ENCODE data around the gene CYP19A1.

Gene CYP19A1

GRCh38 chr15:51267051-51267702 is 71.2 kb downstream of the CYP19A1 start:
- DNase-seq (ENCODE audit: extremely low read depth, insufficient read length), result no peak
- Histone ChIP-seq H3K4me3 (replicated peaks; ENCODE audit: low read depth, low read length) (no peak overlapping the region), H3K36me3 (ENCODE audit: control insufficient read depth, insufficient read depth, low read length) (no peaks in the 10 kb centered on the region), H3K27me3 (replicated peaks; ENCODE audit: control insufficient read depth, insufficient read depth, low read length) (peaks cover 7% of the 10 kb centered on the region)
- TF ChIP-seq CTCF (IDR thresholded peaks at IDR 0.05; ENCODE audit: insufficient read depth, low read length, poor library complexity, severe bottlenecking), result no peak

GRCh38 chr15:51266656-51267050 is 71.7 kb downstream of the CYP19A1 start:
- Histone ChIP-seq H3K27me3 (replicated peaks; ENCODE audit: control insufficient read depth, insufficient read depth, low read length) (peaks cover 7% of the 10 kb centered on the region), H3K4me3 (replicated peaks; ENCODE audit: low read depth, low read length) (no peak overlapping the region), H3K36me3 (ENCODE audit: control insufficient read depth, insufficient read depth, low read length) (no peaks in the 10 kb centered on the region)
- DNase-seq (ENCODE audit: extremely low read depth, insufficient read length), result no peak
- TF ChIP-seq CTCF (IDR thresholded peaks at IDR 0.05; ENCODE audit: insufficient read depth, low read length, poor library complexity, severe bottlenecking), result no peak

GRCh38 chr15:51265037-51265555 is 73.3 kb downstream of the CYP19A1 start:
- no peaks in the 10 kb centered on the region for H3K36me3 ChIP-seq (ENCODE audit: control insufficient read depth, insufficient read depth, low read length)
- peaks cover 7% of the 10 kb centered on the region for H3K27me3 ChIP-seq (replicated peaks; ENCODE audit: control insufficient read depth, insufficient read depth, low read length)
- DNase-seq (ENCODE audit: extremely low read depth, insufficient read length), result no peak
- no peak overlapping the region for H3K4me3 ChIP-seq (replicated peaks; ENCODE audit: low read depth, low read length)
- no peak for TF ChIP-seq CTCF (IDR thresholded peaks at IDR 0.05; ENCODE audit: insufficient read depth, low read length, poor library complexity, severe bottlenecking)

GRCh38 chr15:51263726-51264125 is 74.7 kb downstream of the CYP19A1 start:
- Histone ChIP-seq H3K4me3 (replicated peaks; ENCODE audit: low read depth, low read length) (no peak overlapping the region), H3K36me3 (ENCODE audit: control insufficient read depth, insufficient read depth, low read length) (no peaks in the 10 kb centered on the region), H3K27me3 (replicated peaks; ENCODE audit: control insufficient read depth, insufficient read depth, low read length) (peaks cover 7% of the 10 kb centered on the region)
- no peak for TF ChIP-seq CTCF (IDR thresholded peaks at IDR 0.05; ENCODE audit: insufficient read depth, low read length, poor library complexity, severe bottlenecking)
- DNase-seq (ENCODE audit: extremely low read depth, insufficient read length), result no peak

- peaks cover 7% of the 10 kb centered on the region for H3K27me3 ChIP-seq (replicated peaks; ENCODE audit: control insufficient read depth, insufficient read depth, low read length)
Observed at GRCh38 chr15:51263116-51263515, 75.3 kb downstream of the CYP19A1 start.

More at GRCh38 chr15:51263116-51263515, 75.3 kb downstream of the CYP19A1 start:
- TF ChIP-seq CTCF (IDR thresholded peaks at IDR 0.05; ENCODE audit: insufficient read depth, low read length, poor library complexity, severe bottlenecking), result no peak
- no peaks in the 10 kb centered on the region for H3K36me3 ChIP-seq (ENCODE audit: control insufficient read depth, insufficient read depth, low read length)
- DNase-seq (ENCODE audit: extremely low read depth, insufficient read length), result no peak
- no peak overlapping the region for H3K4me3 ChIP-seq (replicated peaks; ENCODE audit: low read depth, low read length)

All from GM06990 (cell line).